IPS DF 4.7 (cell line): ENCODE data around the gene MBD2.
A peak's percentile ranks its signal among the peaks of the same experiment; 100 is the strongest.
"Not testable (repeated sequence)": the region's sequence is repeated elsewhere in the genome, so short reads cannot be mapped to it uniquely, and the experiment has no call there.

Source experiments
- DNase-seq: peaks from one replicate; pipeline ENCODE4 v3.0.0-alpha.2; 2013; ENCODE audit warnings: low spot score; ENCODE audit errors: extremely low read depth

MBD2 gene

GRCh38 chr18:54224379-54225014, at the start of gene MBD2:
TSS of gene MBD2 (minus strand) at chr18:54224669. CDS start at chr18:54224559, 110 bp downstream.
- peak; percentile 72 for DNase-seq

- DNase-seq: no peak
These were observed 45.7 kb upstream of the MBD2 start for GRCh38 chr18:54269893-54270844.

- DNase-seq: no peak
These were observed 44.3 kb upstream of the MBD2 start for GRCh38 chr18:54268751-54269150.

GRCh38 chr18:54267701-54268100, 43.2 kb upstream of the MBD2 start:
- DNase-seq: no peak

- no peak for DNase-seq
These were observed 39.5 kb upstream of the MBD2 start for GRCh38 chr18:54263904-54264336.

DNA sequence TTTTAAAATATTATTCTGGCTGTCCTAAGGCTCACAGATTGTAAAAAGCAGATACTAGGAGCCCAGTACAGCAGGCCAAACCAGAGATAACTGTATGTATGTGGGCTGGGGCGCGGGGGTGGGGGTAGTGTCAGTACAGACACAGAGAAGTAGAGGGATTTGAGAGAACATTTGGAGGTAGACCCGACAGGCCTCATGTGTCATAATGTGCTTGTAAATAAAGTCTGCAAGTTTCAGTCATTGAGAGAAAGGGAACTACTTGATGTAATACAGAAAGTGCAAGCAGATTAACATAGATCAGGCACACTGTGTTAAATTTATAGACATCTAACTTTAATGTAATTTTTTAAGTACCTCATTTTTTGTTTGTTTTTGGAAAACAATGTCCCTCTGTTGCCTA, 37.4 kb upstream of the MBD2 start:
- DNase-seq: no peak

DNA sequence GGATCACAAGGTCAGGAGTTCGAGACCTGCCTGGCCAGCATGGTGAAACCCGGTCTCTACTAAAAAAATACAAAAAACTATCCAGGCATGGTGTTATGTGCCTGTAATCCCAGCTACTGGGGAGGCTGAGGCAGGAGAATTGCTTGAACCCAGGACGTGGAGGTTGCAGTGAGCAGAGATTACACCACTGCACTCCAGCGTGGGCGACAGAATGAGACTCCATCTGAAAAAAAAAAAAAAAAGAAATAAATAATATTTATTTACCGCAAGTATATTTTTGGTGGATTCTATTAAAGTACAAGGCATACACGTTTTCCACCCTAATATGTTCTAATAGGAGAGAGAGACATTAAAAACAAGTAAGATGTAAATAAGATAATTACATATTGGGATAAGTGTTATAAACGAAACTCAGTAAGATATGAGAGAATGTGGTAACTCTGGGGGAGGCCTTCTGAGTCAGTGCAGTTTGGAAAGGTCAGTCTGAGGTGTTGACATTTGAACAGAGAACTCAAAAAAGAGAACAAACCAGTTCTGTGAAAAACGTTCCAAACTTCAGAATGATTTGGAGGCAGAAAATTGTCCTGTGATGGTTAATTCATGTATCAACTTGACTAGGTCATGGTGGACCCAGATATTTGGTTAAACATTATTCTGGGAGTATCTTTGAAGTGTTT, 36.1 kb upstream of the MBD2 start:
- no peak for DNase-seq

DNA sequence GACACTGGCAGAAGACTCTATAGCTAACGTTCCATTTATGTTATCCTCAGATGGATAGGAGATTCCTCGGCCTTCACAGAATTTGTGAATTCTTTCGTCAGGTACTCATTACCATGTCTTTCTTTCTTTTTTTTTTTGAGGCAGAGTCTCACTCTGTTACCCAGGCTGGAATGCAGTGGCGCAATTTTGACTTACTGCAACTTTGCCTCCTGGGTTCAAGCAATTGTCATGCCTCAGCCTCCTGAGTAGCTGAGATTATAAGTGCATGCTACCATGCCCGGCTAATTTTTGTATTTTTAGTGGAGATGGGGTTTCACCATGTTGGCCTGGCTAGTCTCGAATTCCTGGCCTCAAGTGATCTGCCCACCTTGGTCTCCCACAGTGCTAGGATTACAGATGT, 33.3 kb upstream of the MBD2 start:
- DNase-seq: not testable (repeated sequence)

- no peak for DNase-seq
These were observed 32.5 kb upstream of the MBD2 start for GRCh38 chr18:54257015-54257414.

DNA sequence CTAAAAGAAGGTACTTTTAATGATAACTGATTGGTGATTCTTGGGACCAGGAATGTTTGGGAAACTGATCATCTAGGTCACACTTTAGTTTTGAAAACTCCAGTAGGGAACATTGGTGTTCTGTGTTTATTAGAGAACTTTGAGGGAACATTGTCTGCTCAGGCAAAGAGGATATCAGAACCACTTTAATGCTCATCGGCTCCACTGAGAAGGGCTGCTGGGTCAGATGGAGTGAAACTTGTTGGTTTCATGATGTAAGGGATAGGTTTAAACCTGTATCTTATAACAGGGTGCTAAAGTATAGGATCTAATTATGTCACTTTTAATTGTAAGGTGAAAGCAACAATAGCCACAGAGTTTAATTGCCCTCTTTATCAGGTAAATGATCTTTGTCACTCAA, 30.7 kb upstream of the MBD2 start:
- DNase-seq: no peak

DNA sequence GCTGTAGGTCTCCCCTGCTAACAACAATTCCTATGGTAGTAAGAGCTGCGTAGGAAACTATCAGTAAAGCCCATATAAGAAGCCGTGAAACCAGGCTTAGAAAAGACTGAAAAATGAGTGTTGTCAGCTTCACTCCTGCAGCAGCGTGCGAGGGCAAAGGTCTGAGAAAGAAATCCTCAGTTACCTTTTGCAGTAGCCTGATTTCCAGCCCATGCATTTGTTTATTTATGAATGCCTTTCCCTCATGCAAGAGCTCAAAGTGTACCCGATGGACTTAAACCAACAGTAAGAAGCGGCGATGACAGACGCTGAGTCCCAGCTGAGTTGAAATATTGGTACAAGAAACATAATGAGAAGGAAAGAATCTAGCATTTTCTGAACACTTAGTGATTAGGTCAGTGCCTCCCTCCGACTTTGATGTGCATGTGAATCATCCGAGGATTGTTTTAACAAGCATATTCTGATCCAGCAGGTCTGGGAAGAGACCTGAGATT, 29.8 kb upstream of the MBD2 start:
- DNase-seq: no peak

DNA sequence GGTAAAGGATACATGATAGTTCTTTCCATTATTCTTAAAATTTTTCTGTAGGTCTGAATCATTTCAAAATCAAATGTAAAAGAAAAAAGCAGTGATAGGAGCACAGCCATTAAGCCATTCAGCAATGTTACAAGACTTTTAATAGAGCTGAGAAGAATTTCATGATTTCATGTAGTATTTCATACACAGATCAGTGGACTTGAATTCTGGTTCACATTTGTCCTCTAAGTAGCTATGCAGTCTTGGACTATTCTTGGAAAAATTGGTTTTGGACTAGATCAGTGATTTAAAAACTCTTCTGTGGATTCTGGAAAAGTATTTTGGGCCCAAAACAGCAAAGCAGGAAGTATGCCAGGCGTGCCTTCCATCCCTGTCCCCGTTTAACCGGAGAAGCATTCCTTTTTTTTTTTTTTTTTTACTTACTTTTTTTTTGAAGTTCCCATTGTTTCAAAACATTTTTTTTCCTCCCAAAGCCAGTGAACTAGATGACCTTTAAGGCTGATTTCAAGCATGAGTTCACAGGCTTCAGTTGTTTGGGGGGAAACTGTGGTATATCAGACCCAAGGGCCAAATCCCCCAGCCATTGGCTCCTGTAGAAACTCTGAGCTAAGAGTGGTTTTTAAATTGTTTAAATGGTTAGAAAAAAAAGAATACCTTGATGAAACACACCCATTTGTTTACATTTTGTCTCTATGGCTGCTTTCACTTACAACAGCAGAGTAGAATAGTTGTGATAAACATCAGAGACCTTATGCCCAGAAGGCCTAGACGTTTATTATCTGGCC, 27.3 kb upstream of the MBD2 start:
- no peak for DNase-seq

DNA sequence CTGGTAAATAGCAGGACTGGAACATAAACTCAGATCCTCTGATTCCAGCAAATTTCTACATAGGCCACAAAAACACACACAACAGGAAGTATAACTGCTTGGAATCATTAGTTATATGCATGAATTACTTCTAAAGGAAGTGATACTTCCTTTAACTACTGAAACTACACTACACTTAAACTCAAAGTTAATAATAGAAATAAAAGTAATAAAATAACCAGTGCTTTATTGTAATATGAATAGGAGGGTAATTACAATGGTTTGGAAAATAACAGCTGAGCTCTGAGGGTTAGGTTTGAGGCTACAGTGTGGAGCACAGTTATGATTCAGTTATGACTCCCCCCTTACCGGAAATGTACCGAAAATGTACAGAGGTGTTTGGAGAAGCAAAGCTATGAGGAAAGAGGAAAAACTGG, 26.4 kb upstream of the MBD2 start:
- DNase-seq: no peak

DNA sequence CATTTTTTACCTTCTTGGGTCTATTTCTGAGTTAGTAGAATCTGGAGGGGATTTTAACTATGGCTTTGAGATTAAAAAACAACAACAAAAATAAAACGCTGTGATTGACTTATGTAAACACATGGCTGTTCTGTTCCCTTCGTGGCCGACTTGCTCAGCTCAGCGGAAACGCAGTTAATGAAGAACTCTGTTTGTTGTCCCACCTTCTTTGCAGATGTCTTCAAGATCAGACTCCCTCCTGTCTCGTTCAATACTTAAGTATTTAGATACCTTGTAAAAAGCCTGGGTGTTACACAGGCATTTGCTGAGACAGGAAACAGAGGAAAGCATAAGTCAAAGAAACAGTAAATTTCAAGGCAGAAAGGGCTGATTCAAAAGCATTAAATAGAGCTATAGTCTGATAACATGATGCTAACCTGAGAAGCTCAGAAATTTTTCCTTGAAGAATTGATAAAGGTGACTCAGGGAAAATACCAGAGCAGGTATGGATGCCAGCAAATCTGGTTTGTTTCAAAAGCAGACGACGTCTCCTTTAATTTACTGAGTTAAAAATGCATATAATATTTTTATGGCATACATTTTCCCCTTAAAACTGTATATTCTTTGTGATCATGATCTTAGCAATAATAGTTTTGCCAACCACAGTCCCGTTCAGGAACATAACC, 23.2 kb upstream of the MBD2 start:
- DNase-seq: no peak

GRCh38 chr18:54242327-54242726, 17.9 kb upstream of the MBD2 start:
- no peak for DNase-seq

DNA sequence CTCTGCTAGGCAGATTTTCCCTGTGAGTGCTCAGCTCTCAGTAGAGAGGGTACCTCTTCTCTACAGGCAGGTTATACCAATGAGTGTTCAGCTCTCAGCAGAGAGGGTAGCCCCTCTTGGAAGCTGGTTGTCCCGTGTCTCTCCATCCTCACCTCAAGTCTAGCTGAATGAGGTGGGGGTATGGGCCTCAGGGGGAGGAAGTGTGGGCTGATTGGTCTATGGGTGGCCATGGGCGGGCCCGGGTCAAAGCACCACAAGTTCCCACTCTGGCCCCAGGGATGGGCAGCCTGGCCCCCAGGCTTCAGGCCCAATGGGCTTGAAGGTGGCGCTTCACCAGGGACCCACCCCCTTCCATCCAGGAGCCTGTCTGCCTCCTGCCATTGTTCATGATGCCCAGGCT, 17.0 kb upstream of the MBD2 start:
- DNase-seq: no peak

DNA sequence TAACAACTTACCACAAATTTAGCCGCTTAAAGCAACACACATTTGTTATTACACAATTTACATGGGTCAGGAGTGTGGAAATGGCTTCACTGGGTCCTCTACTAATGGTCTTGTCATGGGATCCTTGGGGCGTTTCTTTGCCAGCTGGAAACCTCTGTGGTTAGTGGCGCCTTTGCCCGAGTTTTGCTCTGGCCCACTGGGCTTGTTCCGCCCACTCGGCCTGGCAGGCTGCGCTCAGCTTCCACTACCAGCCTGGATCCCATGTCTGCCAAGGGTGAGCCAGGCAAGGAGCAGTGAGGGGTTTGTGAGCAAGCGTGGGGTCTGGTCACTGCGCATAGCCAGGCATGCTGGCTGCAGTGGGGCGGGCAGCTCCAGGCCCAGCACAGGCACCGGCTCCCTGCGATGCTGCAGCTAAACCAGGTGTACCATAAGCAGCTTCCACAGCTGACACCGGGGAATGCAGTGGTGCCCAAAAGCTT, 16.2 kb upstream of the MBD2 start:
- DNase-seq: no peak

- no peak for DNase-seq
These were observed 15.1 kb upstream of the MBD2 start for GRCh38 chr18:54239601-54240000.

DNA sequence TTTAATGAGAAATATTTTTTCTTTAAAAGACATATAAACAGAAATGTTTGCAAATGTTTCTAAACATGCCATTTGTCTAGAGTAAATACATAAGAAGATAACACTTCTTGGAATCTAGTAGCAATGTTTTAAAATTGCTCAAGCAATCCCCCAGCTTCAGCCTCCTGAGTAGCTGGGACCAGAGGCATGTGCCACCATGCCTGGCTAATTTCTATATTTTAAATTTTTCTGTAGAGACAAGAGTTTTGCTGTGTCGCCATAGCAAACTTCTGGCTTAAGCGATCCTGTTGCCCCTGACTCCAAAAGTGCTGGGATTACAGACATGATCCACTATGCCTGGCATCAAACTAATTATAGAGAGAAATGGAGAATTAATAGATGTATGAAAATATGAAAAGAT, 14.6 kb upstream of the MBD2 start:
- no peak for DNase-seq

- no peak for DNase-seq
These were observed 13.9 kb upstream of the MBD2 start for GRCh38 chr18:54238173-54238936.
